Activated CD8-positive, alpha-beta memory T cell treated with anti-CD3 and anti-CD28 coated beads for 36 hours (primary cell): ENCODE results near the gene LMO4. TPM values are rescaled to one million over a fixed set of nuclear protein-coding genes. Genes with fewer than 3 reads are reported as not detected.

Source experiments
- CTCF ChIA-PET: fragments of 350-600 bp; sonication (Branson Sonifier 250); formaldehyde crosslinking; loops from one replicate; lab custom pipeline; 2021; ENCODE audit warnings: antibody characterized with exemption; lab: Charles Lee
- POLR2A ChIA-PET: fragments of 350-600 bp; sonication (Branson Sonifier 250); formaldehyde crosslinking; loops from one replicate; lab custom pipeline; 2021; ENCODE audit warnings: antibody characterized with exemption; lab: Charles Lee
- total RNA-seq, 2 experiments: library from RNA; stranded (reverse); gene quantifications; one replicate each; pipeline ENCODE4 v1.2.3, GENCODE V29; 2021

LMO4 gene
- total RNA-seq, 2 experiments from 2014 or later, result 43.1 to 46.1 TPM

GRCh38 chr1:87392248-87393192 lies 63.8 kb downstream of the LMO4 start:
- POLR2A ChIA-PET, result no interaction called here
- CTCF ChIA-PET, result no interaction called here

- ChIA-PET CTCF (no interaction called here), POLR2A (no interaction called here)
Observed at GRCh38 chr1:87393445-87394085, 64.9 kb downstream of the LMO4 start.

- CTCF ChIA-PET, result no interaction called here
- POLR2A ChIA-PET, result no interaction called here
Observed at GRCh38 chr1:87394513-87394912, 65.8 kb downstream of the LMO4 start.

GRCh38 chr1:87394982-87395381 lies 66.3 kb downstream of the LMO4 start:
- CTCF ChIA-PET, result no interaction called here
- POLR2A ChIA-PET, result no interaction called here
